HepG2 (cell line): ENCODE measurements around the gene TMED5. TPM values are rescaled to one million over a fixed set of nuclear protein-coding genes. Genes with fewer than 3 reads are reported as not detected.

ENCODE experiments used
- CREM ChIP-seq, 2 experiments: sonication (generic) in 1 of 2; formaldehyde crosslinking in 1 of 2; IDR thresholded peaks; 2 replicates each; pipeline versions ENCODE4 v1.4.0 to v1.6.1; 2016 to 2020; ENCODE audit warnings: antibody characterized with exemption in 1 of 2, mild to moderate bottlenecking in 1 of 2, missing genetic modification reagents in 1 of 2
- EP300 ChIP-seq, 3 experiments: sonication (generic) in 1 of 3; formaldehyde crosslinking in 1 of 3; IDR thresholded peaks; 2 replicates each; pipeline versions ENCODE4 v1.5.1 to v1.6.1; 2011 to 2020; ENCODE audit warnings: low read depth in 2 of 3, low read length in 2 of 3, borderline replicate concordance in 1 of 3, improper control_type of control experiment in 1 of 3, mild to moderate bottlenecking in 1 of 3, missing genetic modification reagents in 1 of 3, moderate library complexity in 1 of 3
- FOXA1 ChIP-seq, 2 experiments: fragments of 450-650 bp in 1 of 2; sonication (generic) in 1 of 2; formaldehyde crosslinking in 1 of 2; IDR thresholded peaks; 2 replicates each; pipeline versions ENCODE4 v1.4.0 to v1.6.1; 2016 to 2020; ENCODE audit warnings: missing genetic modification reagents in 1 of 2
- IKZF1 ChIP-seq: fragments of 450-650 bp; IDR thresholded peaks from 2 replicates; pipeline ENCODE4 v1.7.1; 2016
- KDM5B ChIP-seq: sonication (generic); formaldehyde crosslinking; IDR thresholded peaks from 2 replicates; pipeline ENCODE4 v1.4.0; 2020; ENCODE audit warnings: missing genetic modification reagents, mild to moderate bottlenecking, borderline replicate concordance
- KLF15 ChIP-seq: sonication (generic); formaldehyde crosslinking; IDR thresholded peaks from 2 replicates; pipeline ENCODE4 v1.8.1; 2023; ENCODE audit warnings: borderline replicate concordance, mild to moderate bottlenecking, inconsistent platforms, missing genetic modification reagents, mixed read lengths
- MXD4 ChIP-seq: IDR thresholded peaks from 2 replicates; pipeline ENCODE4 v1.6.1; 2016; ENCODE audit warnings: mild to moderate bottlenecking, missing biosample characterization, missing genetic modification reagents
- RCOR2 ChIP-seq: IDR thresholded peaks from 2 replicates; pipeline ENCODE4 v1.6.1; 2016; ENCODE audit warnings: missing biosample characterization, missing genetic modification reagents
- polyA plus RNA-seq, 8 experiments: library from polyadenylated mRNA; depleted of rRNA in 3 of 8; stranded (reverse) in 7 of 8; unstranded in 1 of 8; fragments of >200 nt; fragmentation: Illumina TruSeq in 4 of 8; extraction: Trizol in 4 of 8; gene quantifications; 2 replicates each; pipeline versions ENCODE4 v1.2.1 to v1.2.3, GENCODE V29; 2011 to 2016; ENCODE audit warnings: low read depth in 4 of 8, missing spikeins in 1 of 8, mixed read lengths in 1 of 8; ENCODE audit not compliant: insufficient read depth in 1 of 8
- total RNA-seq, 5 experiments: library from RNA; depleted of rRNA; stranded (reverse); fragments of >200 nt; fragmentation: Illumina TruSeq; extraction: Trizol; gene quantifications; 2 replicates each; pipeline ENCODE4 v1.2.3, GENCODE V29; 2016; ENCODE audit warnings: low read depth in 1 of 5
- TF ChIP-seq, protein P1 (sequence below): sonication (generic); formaldehyde crosslinking; IDR thresholded peaks from 2 replicates; pipeline ENCODE4 v1.4.0; 2020; ENCODE audit warnings: mild to moderate bottlenecking, missing genetic modification reagents
- TF ChIP-seq, protein P2 (sequence below): sonication (generic); formaldehyde crosslinking; IDR thresholded peaks from 2 replicates; pipeline ENCODE4 v1.8.0; 2023; ENCODE audit warnings: mild to moderate bottlenecking, missing genetic modification reagents
- TF ChIP-seq, protein P3 (sequence below): sonication (generic); formaldehyde crosslinking; IDR thresholded peaks from 2 replicates; pipeline ENCODE4 v1.4.0; 2020; ENCODE audit warnings: mild to moderate bottlenecking, missing genetic modification reagents
- TF ChIP-seq, protein P4 (sequence below): sonication (generic); formaldehyde crosslinking; IDR thresholded peaks from 2 replicates; pipeline ENCODE4 v1.9.0; 2021; ENCODE audit warnings: missing genetic modification reagents, mild to moderate bottlenecking, borderline replicate concordance
- TF ChIP-seq, protein P5 (sequence below): sonication (generic); formaldehyde crosslinking; IDR thresholded peaks from 2 replicates; pipeline ENCODE4 v1.8.0; 2022; ENCODE audit warnings: mild to moderate bottlenecking, missing genetic modification reagents
- TF ChIP-seq, protein P6 (sequence below): sonication (generic); formaldehyde crosslinking; IDR thresholded peaks from 2 replicates; pipeline ENCODE4 v1.9.0; 2021; ENCODE audit warnings: missing genetic modification reagents, mild to moderate bottlenecking, borderline replicate concordance
- TF ChIP-seq, protein P7 (sequence below): sonication (generic); formaldehyde crosslinking; IDR thresholded peaks from 2 replicates; pipeline ENCODE4 v1.5.0; 2020; ENCODE audit warnings: missing genetic modification reagents

The TMED5 gene
- total and polyA plus RNA-seq, 2 of the 13 experiments (the other 11 are each of a cell fraction or from before 2014, with no cell fraction given) = 58.1 to 99.0 TPM

DNA sequence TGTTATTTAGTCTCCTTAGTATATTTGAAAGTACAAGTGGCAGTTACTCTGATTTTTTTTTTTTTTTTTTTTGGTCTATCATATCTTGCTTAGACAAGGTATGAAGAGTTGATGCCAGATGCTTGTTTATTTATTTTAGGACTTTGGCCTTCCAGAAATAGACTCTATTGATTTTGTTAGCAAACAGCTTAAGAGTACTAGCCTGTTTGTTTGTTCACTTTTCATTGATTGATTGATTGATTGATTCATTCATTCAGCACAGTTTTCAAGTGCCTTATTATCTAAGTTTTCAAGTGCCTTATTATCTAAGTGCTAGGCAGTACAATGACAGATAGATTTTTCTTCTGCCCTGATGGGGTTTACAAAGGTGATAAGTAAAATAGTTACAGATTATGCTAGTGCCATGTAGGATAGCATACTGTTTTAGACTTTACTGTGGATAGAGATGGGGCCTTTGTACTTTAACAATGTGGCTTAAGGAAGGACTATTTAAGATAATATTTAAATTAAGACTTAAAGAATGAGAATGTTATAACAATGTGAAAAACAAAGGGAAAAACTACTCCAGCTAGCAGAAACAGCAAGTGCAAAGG, 50.6 kb downstream of the TMED5 start (continued):
- TF ChIP-seq, protein P1, sequence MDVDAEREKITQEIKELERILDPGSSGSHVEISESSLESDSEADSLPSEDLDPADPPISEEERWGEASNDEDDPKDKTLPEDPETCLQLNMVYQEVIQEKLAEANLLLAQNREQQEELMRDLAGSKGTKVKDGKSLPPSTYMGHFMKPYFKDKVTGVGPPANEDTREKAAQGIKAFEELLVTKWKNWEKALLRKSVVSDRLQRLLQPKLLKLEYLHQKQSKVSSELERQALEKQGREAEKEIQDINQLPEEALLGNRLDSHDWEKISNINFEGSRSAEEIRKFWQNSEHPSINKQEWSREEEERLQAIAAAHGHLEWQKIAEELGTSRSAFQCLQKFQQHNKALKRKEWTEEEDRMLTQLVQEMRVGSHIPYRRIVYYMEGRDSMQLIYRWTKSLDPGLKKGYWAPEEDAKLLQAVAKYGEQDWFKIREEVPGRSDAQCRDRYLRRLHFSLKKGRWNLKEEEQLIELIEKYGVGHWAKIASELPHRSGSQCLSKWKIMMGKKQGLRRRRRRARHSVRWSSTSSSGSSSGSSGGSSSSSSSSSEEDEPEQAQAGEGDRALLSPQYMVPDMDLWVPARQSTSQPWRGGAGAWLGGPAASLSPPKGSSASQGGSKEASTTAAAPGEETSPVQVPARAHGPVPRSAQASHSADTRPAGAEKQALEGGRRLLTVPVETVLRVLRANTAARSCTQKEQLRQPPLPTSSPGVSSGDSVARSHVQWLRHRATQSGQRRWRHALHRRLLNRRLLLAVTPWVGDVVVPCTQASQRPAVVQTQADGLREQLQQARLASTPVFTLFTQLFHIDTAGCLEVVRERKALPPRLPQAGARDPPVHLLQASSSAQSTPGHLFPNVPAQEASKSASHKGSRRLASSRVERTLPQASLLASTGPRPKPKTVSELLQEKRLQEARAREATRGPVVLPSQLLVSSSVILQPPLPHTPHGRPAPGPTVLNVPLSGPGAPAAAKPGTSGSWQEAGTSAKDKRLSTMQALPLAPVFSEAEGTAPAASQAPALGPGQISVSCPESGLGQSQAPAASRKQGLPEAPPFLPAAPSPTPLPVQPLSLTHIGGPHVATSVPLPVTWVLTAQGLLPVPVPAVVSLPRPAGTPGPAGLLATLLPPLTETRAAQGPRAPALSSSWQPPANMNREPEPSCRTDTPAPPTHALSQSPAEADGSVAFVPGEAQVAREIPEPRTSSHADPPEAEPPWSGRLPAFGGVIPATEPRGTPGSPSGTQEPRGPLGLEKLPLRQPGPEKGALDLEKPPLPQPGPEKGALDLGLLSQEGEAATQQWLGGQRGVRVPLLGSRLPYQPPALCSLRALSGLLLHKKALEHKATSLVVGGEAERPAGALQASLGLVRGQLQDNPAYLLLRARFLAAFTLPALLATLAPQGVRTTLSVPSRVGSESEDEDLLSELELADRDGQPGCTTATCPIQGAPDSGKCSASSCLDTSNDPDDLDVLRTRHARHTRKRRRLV (CRISPR knock-in tag) = no peak
- TF ChIP-seq RCOR2 (CRISPR knock-in tag) = peak; percentile 37; the same call in 1 of the 2 replicates
- TF ChIP-seq IKZF1 = no peak
- no peak for TF ChIP-seq MXD4 (CRISPR knock-in tag)
- TF ChIP-seq, protein P2, sequence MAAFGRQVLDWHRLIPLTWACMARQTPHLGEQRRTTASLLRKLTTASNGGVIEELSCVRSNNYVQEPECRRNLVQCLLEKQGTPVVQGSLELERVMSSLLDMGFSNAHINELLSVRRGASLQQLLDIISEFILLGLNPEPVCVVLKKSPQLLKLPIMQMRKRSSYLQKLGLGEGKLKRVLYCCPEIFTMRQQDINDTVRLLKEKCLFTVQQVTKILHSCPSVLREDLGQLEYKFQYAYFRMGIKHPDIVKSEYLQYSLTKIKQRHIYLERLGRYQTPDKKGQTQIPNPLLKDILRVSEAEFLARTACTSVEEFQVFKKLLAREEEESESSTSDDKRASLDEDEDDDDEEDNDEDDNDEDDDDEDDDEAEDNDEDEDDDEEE (CRISPR knock-in tag) = no peak
- TF ChIP-seq CREM (IDR thresholded peaks at IDR 0.05) = peak; percentile 45; the same call in 1 of the 2 replicates
- TF ChIP-seq CREM (CRISPR knock-in tag; IDR thresholded peaks at IDR 0.05) = no peak
- TF ChIP-seq KLF15 (CRISPR knock-in tag) = no peak
- TF ChIP-seq, protein P3, sequence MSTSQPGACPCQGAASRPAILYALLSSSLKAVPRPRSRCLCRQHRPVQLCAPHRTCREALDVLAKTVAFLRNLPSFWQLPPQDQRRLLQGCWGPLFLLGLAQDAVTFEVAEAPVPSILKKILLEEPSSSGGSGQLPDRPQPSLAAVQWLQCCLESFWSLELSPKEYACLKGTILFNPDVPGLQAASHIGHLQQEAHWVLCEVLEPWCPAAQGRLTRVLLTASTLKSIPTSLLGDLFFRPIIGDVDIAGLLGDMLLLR (CRISPR knock-in tag) = no peak
- TF ChIP-seq KDM5B (CRISPR knock-in tag) = no peak
- TF ChIP-seq, protein P4, sequence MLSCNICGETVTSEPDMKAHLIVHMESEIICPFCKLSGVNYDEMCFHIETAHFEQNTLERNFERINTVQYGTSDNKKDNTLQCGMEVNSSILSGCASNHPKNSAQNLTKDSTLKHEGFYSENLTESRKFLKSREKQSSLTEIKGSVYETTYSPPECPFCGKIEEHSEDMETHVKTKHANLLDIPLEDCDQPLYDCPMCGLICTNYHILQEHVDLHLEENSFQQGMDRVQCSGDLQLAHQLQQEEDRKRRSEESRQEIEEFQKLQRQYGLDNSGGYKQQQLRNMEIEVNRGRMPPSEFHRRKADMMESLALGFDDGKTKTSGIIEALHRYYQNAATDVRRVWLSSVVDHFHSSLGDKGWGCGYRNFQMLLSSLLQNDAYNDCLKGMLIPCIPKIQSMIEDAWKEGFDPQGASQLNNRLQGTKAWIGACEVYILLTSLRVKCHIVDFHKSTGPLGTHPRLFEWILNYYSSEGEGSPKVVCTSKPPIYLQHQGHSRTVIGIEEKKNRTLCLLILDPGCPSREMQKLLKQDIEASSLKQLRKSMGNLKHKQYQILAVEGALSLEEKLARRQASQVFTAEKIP (CRISPR knock-in tag) = no peak
- TF ChIP-seq, protein P5, sequence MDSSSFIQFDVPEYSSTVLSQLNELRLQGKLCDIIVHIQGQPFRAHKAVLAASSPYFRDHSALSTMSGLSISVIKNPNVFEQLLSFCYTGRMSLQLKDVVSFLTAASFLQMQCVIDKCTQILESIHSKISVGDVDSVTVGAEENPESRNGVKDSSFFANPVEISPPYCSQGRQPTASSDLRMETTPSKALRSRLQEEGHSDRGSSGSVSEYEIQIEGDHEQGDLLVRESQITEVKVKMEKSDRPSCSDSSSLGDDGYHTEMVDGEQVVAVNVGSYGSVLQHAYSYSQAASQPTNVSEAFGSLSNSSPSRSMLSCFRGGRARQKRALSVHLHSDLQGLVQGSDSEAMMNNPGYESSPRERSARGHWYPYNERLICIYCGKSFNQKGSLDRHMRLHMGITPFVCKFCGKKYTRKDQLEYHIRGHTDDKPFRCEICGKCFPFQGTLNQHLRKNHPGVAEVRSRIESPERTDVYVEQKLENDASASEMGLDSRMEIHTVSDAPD (CRISPR knock-in tag) = no peak
- TF ChIP-seq, protein P6, sequence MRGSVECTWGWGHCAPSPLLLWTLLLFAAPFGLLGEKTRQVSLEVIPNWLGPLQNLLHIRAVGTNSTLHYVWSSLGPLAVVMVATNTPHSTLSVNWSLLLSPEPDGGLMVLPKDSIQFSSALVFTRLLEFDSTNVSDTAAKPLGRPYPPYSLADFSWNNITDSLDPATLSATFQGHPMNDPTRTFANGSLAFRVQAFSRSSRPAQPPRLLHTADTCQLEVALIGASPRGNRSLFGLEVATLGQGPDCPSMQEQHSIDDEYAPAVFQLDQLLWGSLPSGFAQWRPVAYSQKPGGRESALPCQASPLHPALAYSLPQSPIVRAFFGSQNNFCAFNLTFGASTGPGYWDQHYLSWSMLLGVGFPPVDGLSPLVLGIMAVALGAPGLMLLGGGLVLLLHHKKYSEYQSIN (CRISPR knock-in tag) = no peak
- TF ChIP-seq, protein P7, sequence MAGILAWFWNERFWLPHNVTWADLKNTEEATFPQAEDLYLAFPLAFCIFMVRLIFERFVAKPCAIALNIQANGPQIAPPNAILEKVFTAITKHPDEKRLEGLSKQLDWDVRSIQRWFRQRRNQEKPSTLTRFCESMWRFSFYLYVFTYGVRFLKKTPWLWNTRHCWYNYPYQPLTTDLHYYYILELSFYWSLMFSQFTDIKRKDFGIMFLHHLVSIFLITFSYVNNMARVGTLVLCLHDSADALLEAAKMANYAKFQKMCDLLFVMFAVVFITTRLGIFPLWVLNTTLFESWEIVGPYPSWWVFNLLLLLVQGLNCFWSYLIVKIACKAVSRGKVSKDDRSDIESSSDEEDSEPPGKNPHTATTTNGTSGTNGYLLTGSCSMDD (CRISPR knock-in tag) = no peak
- TF ChIP-seq FOXA1 (IDR thresholded peaks at IDR 0.05) = peak; percentile 88; the same call in 1 of the 2 replicates
- TF ChIP-seq FOXA1 (CRISPR knock-in tag; IDR thresholded peaks at IDR 0.05) = no peak
- peak in 1 of 2 experiments; percentile 57; a peak in 1 of 4 replicates for TF ChIP-seq EP300 (IDR thresholded peaks at IDR 0.05; ENCODE audit: low read depth in 2 of 2, low read length in 2 of 2)
- no peak for TF ChIP-seq EP300 (CRISPR knock-in tag; IDR thresholded peaks at IDR 0.05; ENCODE audit: borderline replicate concordance)
